ENCODE results near the gene RSPH6A.

GRCh38 chr19:45766296-45766868, 48.7 kb downstream of the RSPH6A start:
- TF ChIP-seq CEBPB (IDR thresholded peaks at IDR 0.05) (no peak), EGR1 (IDR thresholded peaks at IDR 0.05) (no peak), EP300 (IDR thresholded peaks at IDR 0.05; ENCODE audit: borderline replicate concordance) (no peak)

Measured in Ishikawa (cell line).